IMR-90 (cell line): ENCODE measurements around the gene ATXN1. TPM values are rescaled to one million over a fixed set of nuclear protein-coding genes. Genes with fewer than 3 reads are reported as not detected.

Experiments
- ATAC-seq: fragments of 200-7000 bp; cut with Tn5 transposase; 2 replicates; pipeline ENCODE4 v1.9.1; 2020; ENCODE audit warnings: low read depth, mild to moderate bottlenecking, moderate library complexity
- BruUV-seq: library from RNA; stranded (reverse); fragments of 400-500 nt; replicated peaks from 2 replicates; lab custom pipeline; 2021; lab: Mats Ljungman, UMichigan
- CTCF ChIA-PET: fragments of 300-600 bp; formaldehyde crosslinking; extraction: SDS; loops from one replicate; lab custom pipeline; 2021; ENCODE audit warnings: antibody characterized with exemption; lab: Yijun Ruan, JAX
- POLR2A ChIA-PET: fragments of 300-600 bp; sonication (Branson Sonifier 250); formaldehyde crosslinking; loops from one replicate; lab custom pipeline; 2022; ENCODE audit warnings: antibody characterized with exemption; ENCODE audit not compliant: unreplicated experiment; lab: Charles Lee
- DNase-seq: peaks from one replicate; pipeline ENCODE4 v3.0.0; 2013
- H2AFZ ChIP-seq: replicated peaks from 2 replicates; pipeline ENCODE3; 2013; ENCODE audit warnings: low read length, mild to moderate bottlenecking; ENCODE audit not compliant: poor library complexity
- H2AK5ac ChIP-seq: 2 replicates; pipeline ENCODE4 v1.6.1; 2013; ENCODE audit warnings: low read depth, low read length, inconsistent platforms
- H2AK9ac ChIP-seq: replicated peaks from 2 replicates; pipeline ENCODE3; 2013; ENCODE audit warnings: mild to moderate bottlenecking, low read depth, low read length, moderate library complexity; ENCODE audit not compliant: poor library complexity
- H2BK120ac ChIP-seq: 2 replicates; pipeline ENCODE4 v1.6.1; 2013; ENCODE audit warnings: low read depth, low read length, inconsistent platforms
- H2BK15ac ChIP-seq: 3 replicates; pipeline ENCODE4 v1.6.1; 2013; ENCODE audit warnings: low read depth, low read length, inconsistent platforms
- H2BK20ac ChIP-seq: 2 replicates; pipeline ENCODE4 v1.6.1; 2013; ENCODE audit warnings: low read depth, mild to moderate bottlenecking, inconsistent platforms, low read length, moderate library complexity
- H2BK5ac ChIP-seq: 2 replicates; pipeline ENCODE4 v1.6.1; 2013; ENCODE audit warnings: mild to moderate bottlenecking, low read depth, low read length, inconsistent platforms; ENCODE audit not compliant: poor library complexity, severe bottlenecking
- H3K14ac ChIP-seq: replicated peaks from 2 replicates; pipeline ENCODE4 v1.6.1; 2013; ENCODE audit warnings: low read depth, low read length, inconsistent platforms
- H3K18ac ChIP-seq: 2 replicates; pipeline ENCODE4 v1.6.1; 2013; ENCODE audit warnings: low read depth, low read length, control low read depth
- H3K23ac ChIP-seq: 2 replicates; pipeline ENCODE4 v1.6.1; 2013; ENCODE audit warnings: low read depth, low read length, inconsistent platforms
- H3K27ac ChIP-seq: 2 replicates; pipeline ENCODE4 v1.5.1; 2013; ENCODE audit warnings: mild to moderate bottlenecking, control low read depth, low read length; ENCODE audit not compliant: insufficient read depth
- H3K27me3 ChIP-seq: 2 replicates; pipeline ENCODE4 v1.6.1; 2013; ENCODE audit warnings: low read length; ENCODE audit not compliant: control insufficient read depth, insufficient read depth
- H3K36me3 ChIP-seq: 2 replicates; pipeline ENCODE4 v1.6.1; 2013; ENCODE audit warnings: low read length, mixed read lengths; ENCODE audit not compliant: control insufficient read depth, insufficient read depth
- H3K4ac ChIP-seq: 2 replicates; pipeline ENCODE4 v1.6.1; 2013; ENCODE audit warnings: low read depth, low read length, inconsistent platforms
- H3K4me1 ChIP-seq: 2 replicates; pipeline ENCODE4 v1.6.1; 2013; ENCODE audit warnings: low read length, mixed read lengths; ENCODE audit not compliant: control insufficient read depth, insufficient read depth
- H3K4me2 ChIP-seq: 2 replicates; pipeline ENCODE4 v1.6.1; 2013; ENCODE audit warnings: low read depth, mild to moderate bottlenecking, control low read depth, low read length, moderate library complexity
- H3K4me3 ChIP-seq: 2 replicates; pipeline ENCODE4 v1.5.1; 2013; ENCODE audit warnings: low read depth, mild to moderate bottlenecking, control low read depth, low read length, moderate library complexity; ENCODE audit not compliant: insufficient read depth
- H3K56ac ChIP-seq: 2 replicates; pipeline ENCODE4 v1.6.1; 2013; ENCODE audit warnings: low read length, inconsistent platforms; ENCODE audit not compliant: insufficient read depth; ENCODE audit errors: extremely low read depth
- H3K79me1 ChIP-seq, 2 experiments: 2 replicates each; pipeline ENCODE4 v1.6.1; 2013; ENCODE audit warnings: low read length in 2 of 2, inconsistent platforms in 1 of 2, low read depth in 1 of 2
- H3K9ac ChIP-seq: 2 replicates; pipeline ENCODE4 v1.6.1; 2013; ENCODE audit warnings: low read depth, low read length, control low read depth
- H3K9me1 ChIP-seq: 2 replicates; pipeline ENCODE4 v1.6.1; 2013; ENCODE audit warnings: low read length, inconsistent platforms; ENCODE audit not compliant: insufficient read depth
- H3K9me3 ChIP-seq: 2 replicates; pipeline ENCODE4 v1.6.1; 2013; ENCODE audit warnings: low read length; ENCODE audit not compliant: control insufficient read depth, insufficient read depth
- H4K20me1 ChIP-seq: 2 replicates; pipeline ENCODE4 v1.6.1; 2013; ENCODE audit warnings: low read length, inconsistent platforms; ENCODE audit not compliant: insufficient read depth
- H4K5ac ChIP-seq: 2 replicates; pipeline ENCODE4 v1.6.1; 2013; ENCODE audit warnings: mild to moderate bottlenecking, low read depth, low read length, control low read depth
- H4K8ac ChIP-seq, 2 experiments: 2 replicates each; pipeline ENCODE4 v1.6.1; 2013; ENCODE audit warnings: low read depth in 2 of 2, low read length in 2 of 2, control low read depth in 1 of 2, inconsistent platforms in 1 of 2
- H4K91ac ChIP-seq: 2 replicates; pipeline ENCODE4 v1.6.1; 2013; ENCODE audit warnings: low read depth, low read length, inconsistent platforms; ENCODE audit not compliant: insufficient read depth
- BHLHE40 ChIP-seq: fragments of 150-350 bp; IDR thresholded peaks from 2 replicates; pipeline ENCODE4 v1.6.1; 2016; ENCODE audit warnings: mild to moderate bottlenecking, low read depth, low read length
- CEBPB ChIP-seq: IDR thresholded peaks from 2 replicates; pipeline ENCODE4 v1.6.1; 2012; ENCODE audit warnings: low read depth, low read length, improper control_type of control experiment
- CHD1 ChIP-seq: IDR thresholded peaks from 2 replicates; pipeline ENCODE4 v1.6.1; 2012; ENCODE audit warnings: low read depth, low read length, improper control_type of control experiment
- CTCF ChIP-seq: conservative IDR thresholded peaks from 2 replicates; pipeline ENCODE4 v1.5.1; 2012; ENCODE audit warnings: mild to moderate bottlenecking, low read depth, low read length, improper control_type of control experiment
- ELK1 ChIP-seq: fragments of 150-350 bp; IDR thresholded peaks from 2 replicates; pipeline ENCODE4 v1.6.1; 2016; ENCODE audit warnings: low read depth, mild to moderate bottlenecking, low read length, moderate library complexity, borderline replicate concordance
- FOS ChIP-seq: fragments of 150-350 bp; IDR thresholded peaks from 2 replicates; pipeline ENCODE4 v1.6.1; 2016; ENCODE audit warnings: low read depth, low read length
- MAFK ChIP-seq: IDR thresholded peaks from 2 replicates; pipeline ENCODE4 v1.6.1; 2012; ENCODE audit warnings: low read depth, low read length, improper control_type of control experiment
- MAZ ChIP-seq: IDR thresholded peaks from 2 replicates; pipeline ENCODE4 v1.6.1; 2012; ENCODE audit warnings: low read depth, mild to moderate bottlenecking, low read length, improper control_type of control experiment, moderate library complexity, borderline replicate concordance
- MXI1 ChIP-seq: IDR thresholded peaks from 2 replicates; pipeline ENCODE4 v1.6.1; 2012; ENCODE audit warnings: low read depth, mild to moderate bottlenecking, low read length, moderate library complexity, borderline replicate concordance
- NFE2L2 ChIP-seq: fragments of 150-350 bp; IDR thresholded peaks from 2 replicates; pipeline ENCODE4 v1.6.1; 2016; ENCODE audit warnings: low read depth, mild to moderate bottlenecking, low read length
- POLR2A ChIP-seq: IDR thresholded peaks from 2 replicates; pipeline ENCODE4 v1.6.1; 2012; ENCODE audit warnings: mild to moderate bottlenecking, low read depth, low read length
- RAD21 ChIP-seq: IDR thresholded peaks from 2 replicates; pipeline ENCODE4 v1.6.1; 2012; ENCODE audit warnings: low read length, improper control_type of control experiment
- RCOR1 ChIP-seq: IDR thresholded peaks from 2 replicates; pipeline ENCODE4 v1.6.1; 2012; ENCODE audit warnings: mild to moderate bottlenecking, low read length, improper control_type of control experiment; ENCODE audit not compliant: insufficient replicate concordance
- RFX5 ChIP-seq: IDR thresholded peaks from 2 replicates; pipeline ENCODE4 v1.8.0; 2012; ENCODE audit warnings: low read depth, mild to moderate bottlenecking, low read length, moderate library complexity
- SMC3 ChIP-seq: fragments of 150-350 bp; IDR thresholded peaks from 2 replicates; pipeline ENCODE4 v1.6.1; 2016; ENCODE audit warnings: low read depth, mild to moderate bottlenecking, antibody characterized with exemption, low read length, moderate library complexity
- USF2 ChIP-seq: fragments of 150-350 bp; IDR thresholded peaks from 2 replicates; pipeline ENCODE4 v1.6.1; 2017; ENCODE audit warnings: mild to moderate bottlenecking, antibody characterized with exemption, low read length, low read depth
- WGBS, 2 experiments: methylation state at CpG; one replicate each; pipeline versions ENCODE4 v1.1.5 to v1.1.7; 2013; ENCODE audit warnings: missing lambda C conversion rate in 2 of 2; ENCODE audit not compliant: insufficient read length in 1 of 2; ENCODE audit errors: extremely low coverage in 2 of 2; 5-methylcytosine and 5-hydroxymethylcytosine counted together
- dilution Hi-C: fragments of 300-500 bp; cut with HindIII; formaldehyde crosslinking; loops from one replicate; pipeline ENCODE4 v1.14.3; 2018; ENCODE audit warnings: low sequenced_read_pairs; ENCODE audit not compliant: unreplicated experiment
- in situ Hi-C: fragments of 300-500 bp; cut with MboI; formaldehyde crosslinking; loops from 3 replicates; pipeline ENCODE4 v1.14.3; 2019; ENCODE audit warnings: low sequenced_read_pairs, inconsistent platforms, mixed read lengths
- intact Hi-C: fragments of 100-400 bp; cut with micrococcal nuclease; formaldehyde crosslinking; loops from 2 replicates; pipeline ENCODE4 v1.10.0; 2022
- polyA plus RNA-seq, 3 experiments: library from polyadenylated mRNA; depleted of rRNA; stranded (reverse); fragments of >200 nt; gene quantifications; 2 replicates each; pipeline ENCODE4 v1.2.3, GENCODE V29; 2012; ENCODE audit warnings: low replicate concordance in 1 of 3
- total RNA-seq: library from RNA; depleted of rRNA; stranded (reverse); fragments of >200 nt; gene quantifications from 2 replicates; pipeline ENCODE4 v1.2.3, GENCODE V29; 2012

Gene ATXN1
- total and polyA plus RNA-seq, 2 of the 4 experiments (the other 2 are of a cell fraction): 7.3 to 11.1 TPM

GRCh38 chr6:16256781-16257180, 504.5 kb downstream of the ATXN1 start:
- Histone ChIP-seq H3K4me1 (peaks cover 2% of the 10 kb centered on the region; the same call in 1 of the 2 replicates), H3K9me1 (no peaks in the 10 kb centered on the region), H3K79me1 (no peaks in the 10 kb centered on the region), H2BK120ac (no peak overlapping the region), H4K20me1 (no peaks in the 10 kb centered on the region), H2AK5ac (no peak overlapping the region), H2AFZ (no peak overlapping the region), H3K4ac (no peak overlapping the region), H4K5ac (no peak overlapping the region), H4K8ac (no peak overlapping the region), H4K91ac (no peak overlapping the region), H2AK9ac (no peak overlapping the region), H3K36me3 (no peaks in the 10 kb centered on the region), H3K23ac (no peak overlapping the region), H2BK15ac (no peak overlapping the region), H3K27ac (no peak overlapping the region), H3K14ac (no peak overlapping the region), H3K18ac (no peak overlapping the region), H2BK20ac (no peak overlapping the region), H3K9ac (no peak overlapping the region), H3K27me3 (no peaks in the 10 kb centered on the region), H3K4me3 (no peak overlapping the region), H3K9me3 (no peaks in the 10 kb centered on the region), H3K4me2 (no peak overlapping the region), H3K56ac (no peak overlapping the region), H2BK5ac (no peak overlapping the region)
- intact Hi-C loops: no loop called here
- CTCF ChIA-PET: interaction anchor here (0.6 to 0.7 kb wide), 2 partner anchors 45 to 674 kb away, joined by 3 to 4 read pairs; no protein-coding TSS in a partner anchor
- DNase-seq (no peak), ATAC-seq (no peak)
- POLR2A ChIA-PET: no interaction called here
- BruUV-seq: no TSS peak
- in situ Hi-C loops: no loop called here
- dilution Hi-C loops: no loop called here
- no CpG with 5 or more reads among the region's 2 CpGs for WGBS, 2 experiments
- TF ChIP-seq POLR2A: no peak
- no peak for TF ChIP-seq RAD21
- no peak for TF ChIP-seq RCOR1
- no peak for TF ChIP-seq BHLHE40
- no peak for TF ChIP-seq SMC3
- TF ChIP-seq USF2: no peak
- no peak for TF ChIP-seq RFX5
- TF ChIP-seq CHD1: no peak
- TF ChIP-seq MAZ: no peak
- no peak for TF ChIP-seq NFE2L2
- TF ChIP-seq CEBPB: no peak
- TF ChIP-seq MAFK: no peak
- no peak for TF ChIP-seq CTCF
- no peak for TF ChIP-seq ELK1
- TF ChIP-seq FOS: no peak
- TF ChIP-seq MXI1: no peak
